Tibial nerve (tissue), 3 donors: Measurements from ENCODE around the gene MRPL3.

ENCODE experiments used
- EP300 ChIP-seq, 2 donors: sonication (generic); formaldehyde crosslinking; IDR thresholded peaks; one replicate each; pipeline ENCODE4 v1.6.1; 2017; ENCODE audit warnings: antibody characterized with exemption in 2 of 2, mild to moderate bottlenecking in 1 of 2
- POLR2A ChIP-seq, 2 donors: fragments of 450-650 bp; IDR thresholded peaks; one replicate each; pipeline ENCODE4 v1.6.1; 2017; ENCODE audit warnings: antibody characterized with exemption in 2 of 2, mild to moderate bottlenecking in 2 of 2, moderate library complexity in 2 of 2

- no peak for TF ChIP-seq EP300 (IDR thresholded peaks at IDR 0.05)
- TF ChIP-seq POLR2A (IDR thresholded peaks at IDR 0.05): no peak
Measured at GRCh38 chr3:131474115-131474514, 28.7 kb downstream of the MRPL3 start.
